ENCODE results near the gene ADGRB3.

Gene ADGRB3

GRCh38 chr6:69398729-69399128 lies 763.6 kb downstream of the ADGRB3 start:
- no peak for TF ChIP-seq CTCF (IDR thresholded peaks at IDR 0.05; ENCODE audit: low read depth, low read length)
- H3K4me3 ChIP-seq (ENCODE audit: low read depth, low read length), result no peak overlapping the region

GRCh38 chr6:69408886-69409285 lies 773.8 kb downstream of the ADGRB3 start:
- H3K4me3 ChIP-seq (ENCODE audit: low read depth, low read length), result no peak overlapping the region
- TF ChIP-seq CTCF (IDR thresholded peaks at IDR 0.05; ENCODE audit: low read depth, low read length), result no peak

GRCh38 chr6:69416776-69417175 lies 781.7 kb downstream of the ADGRB3 start:
- no peak overlapping the region for H3K4me3 ChIP-seq (ENCODE audit: low read depth, low read length)
- no peak for TF ChIP-seq CTCF (IDR thresholded peaks at IDR 0.05; ENCODE audit: low read depth, low read length)

GRCh38 chr6:69421269-69421668 lies 786.2 kb downstream of the ADGRB3 start:
- no peak for TF ChIP-seq CTCF (IDR thresholded peaks at IDR 0.05; ENCODE audit: low read depth, low read length)
- H3K4me3 ChIP-seq (ENCODE audit: low read depth, low read length), result no peak overlapping the region

- H3K4me3 ChIP-seq (ENCODE audit: low read depth, low read length), result no peak overlapping the region
- no peak for TF ChIP-seq CTCF (IDR thresholded peaks at IDR 0.05; ENCODE audit: low read depth, low read length)
Measured at GRCh38 chr6:69422020-69422419, 786.9 kb downstream of the ADGRB3 start.

- no peak for TF ChIP-seq CTCF (IDR thresholded peaks at IDR 0.05; ENCODE audit: low read depth, low read length)
- H3K4me3 ChIP-seq (ENCODE audit: low read depth, low read length), result no peak overlapping the region
Measured at GRCh38 chr6:69422475-69422874, 787.4 kb downstream of the ADGRB3 start.

- no peak overlapping the region for H3K4me3 ChIP-seq (ENCODE audit: low read depth, low read length)
- TF ChIP-seq CTCF (IDR thresholded peaks at IDR 0.05; ENCODE audit: low read depth, low read length), result no peak
Measured at GRCh38 chr6:69423785-69424184, 788.7 kb downstream of the ADGRB3 start.
